IPS-18a (cell line): ENCODE data around the gene RITA1.

Experiments used
- H3K27ac ChIP-seq: one replicate; pipeline ENCODE4 v1.5.1; 2013; ENCODE audit warnings: low read length
- H3K27me3 ChIP-seq: one replicate; pipeline ENCODE4 v1.6.1; 2013; ENCODE audit warnings: mild to moderate bottlenecking, low read length; ENCODE audit not compliant: control insufficient read depth, insufficient read depth
- H3K36me3 ChIP-seq: one replicate; pipeline ENCODE4 v1.6.1; 2013; ENCODE audit warnings: low read depth, low read length; ENCODE audit not compliant: control insufficient read depth
- H3K4me1 ChIP-seq: one replicate; pipeline ENCODE4 v1.6.1; 2013; ENCODE audit warnings: low read depth, low read length; ENCODE audit not compliant: control insufficient read depth
- H3K4me3 ChIP-seq: one replicate; pipeline ENCODE4 v1.5.1; 2013; ENCODE audit warnings: low read length
- H3K9ac ChIP-seq: one replicate; pipeline ENCODE4 v1.6.1; 2013; ENCODE audit warnings: mild to moderate bottlenecking, low read length, moderate library complexity
- H3K9me3 ChIP-seq: one replicate; pipeline ENCODE4 v1.6.1; 2013; ENCODE audit warnings: low read depth, low read length; ENCODE audit not compliant: control insufficient read depth

The RITA1 gene

GRCh38 chr12:113184900-113185179 lies 681 bp upstream of the RITA1 start:
- no peaks in the 10 kb centered on the region for H3K9me3 ChIP-seq
- peak overlapping the region; percentile 90 for H3K9ac ChIP-seq
- H3K27ac ChIP-seq: peak overlapping the region; percentile 87
- H3K4me3 ChIP-seq: peak overlapping the region; percentile 86
- H3K4me1 ChIP-seq: no peaks in the 10 kb centered on the region
- peaks cover 12% of the 10 kb centered on the region for H3K36me3 ChIP-seq
- H3K27me3 ChIP-seq: no peaks in the 10 kb centered on the region

DNA sequence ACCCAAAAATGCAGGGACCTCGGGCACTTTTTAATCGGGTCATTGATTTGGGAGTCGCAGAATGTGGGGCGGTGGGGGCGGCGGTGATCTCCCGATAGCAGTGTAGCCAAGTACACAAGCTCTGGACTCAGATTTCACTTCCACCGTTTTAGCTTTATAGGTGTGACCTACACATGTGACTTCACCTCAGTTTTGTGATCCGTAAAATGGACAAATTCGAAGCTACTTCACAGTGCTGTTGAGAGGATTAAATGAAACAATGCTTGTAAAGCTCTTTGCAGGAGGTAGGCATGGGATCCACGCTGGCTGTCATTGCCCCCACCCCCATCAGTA lies 478 bp downstream of the RITA1 start:
- H3K4me3 ChIP-seq: peak overlapping the region; percentile 86
- peak overlapping the region; percentile 90 for H3K9ac ChIP-seq
- no peak overlapping the region for H3K27ac ChIP-seq
- no peaks in the 10 kb centered on the region for H3K27me3 ChIP-seq
- H3K4me1 ChIP-seq: no peaks in the 10 kb centered on the region
- H3K36me3 ChIP-seq: peaks cover 2% of the 10 kb centered on the region
- no peaks in the 10 kb centered on the region for H3K9me3 ChIP-seq

GRCh38 chr12:113186666-113187325 lies 1.3 kb downstream of the RITA1 start:
- peaks cover 7% of the 10 kb centered on the region for H3K36me3 ChIP-seq
- H3K27me3 ChIP-seq: no peaks in the 10 kb centered on the region
- H3K9ac ChIP-seq: no peak overlapping the region
- H3K4me3 ChIP-seq: peak overlapping the region; percentile 86
- H3K4me1 ChIP-seq: no peaks in the 10 kb centered on the region
- H3K27ac ChIP-seq: no peak overlapping the region
- H3K9me3 ChIP-seq: no peaks in the 10 kb centered on the region

DNA sequence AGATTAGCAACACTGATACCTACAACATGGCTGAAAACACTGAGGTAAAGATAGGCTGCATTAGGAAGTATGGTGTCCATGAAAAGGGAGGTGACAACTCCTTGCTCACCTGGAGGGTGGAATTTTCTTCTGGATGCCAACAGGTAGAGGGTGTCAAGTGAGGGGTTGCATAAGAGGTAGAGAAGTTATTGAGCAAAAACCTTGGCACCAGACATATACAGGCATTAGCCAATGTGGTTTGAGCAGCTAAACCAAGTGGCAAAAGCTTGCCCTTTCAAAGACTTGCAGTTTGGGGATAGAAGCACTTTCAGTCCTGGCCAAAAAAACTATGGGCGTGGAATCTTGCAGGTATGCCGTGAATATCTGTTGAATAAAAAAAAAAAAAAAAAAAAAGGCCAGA lies 3.8 kb downstream of the RITA1 start:
- H3K9ac ChIP-seq: no peak overlapping the region
- H3K27ac ChIP-seq: no peak overlapping the region
- no peaks in the 10 kb centered on the region for H3K9me3 ChIP-seq
- H3K4me3 ChIP-seq: no peak overlapping the region
- no peaks in the 10 kb centered on the region for H3K27me3 ChIP-seq
- H3K4me1 ChIP-seq: no peaks in the 10 kb centered on the region
- peaks cover 6% of the 10 kb centered on the region for H3K36me3 ChIP-seq

DNA sequence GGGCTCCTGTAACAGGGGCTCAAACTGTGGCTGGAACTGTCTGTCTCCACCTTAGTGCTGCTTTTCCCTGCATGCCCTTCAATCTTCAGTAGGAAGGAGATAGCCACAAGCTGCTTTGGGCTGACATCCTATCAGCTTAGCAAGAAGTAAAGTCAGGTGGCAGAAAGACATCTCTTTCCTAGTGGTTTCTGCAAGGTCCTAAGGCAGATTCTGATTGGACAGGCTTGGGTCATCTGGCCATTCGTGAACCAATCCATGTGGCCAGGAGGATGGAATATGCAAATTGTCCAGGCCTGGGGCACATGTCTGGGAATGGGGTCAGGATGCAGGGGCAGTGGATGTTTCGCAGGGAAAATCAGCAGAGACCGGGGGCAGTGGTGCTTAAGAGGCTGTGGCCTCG lies 5.2 kb downstream of the RITA1 start:
- Histone ChIP-seq H3K9ac (no peak overlapping the region), H3K4me3 (no peak overlapping the region), H3K27ac (no peak overlapping the region), H3K27me3 (no peaks in the 10 kb centered on the region), H3K36me3 (peaks cover 6% of the 10 kb centered on the region), H3K9me3 (no peaks in the 10 kb centered on the region), H3K4me1 (no peaks in the 10 kb centered on the region)

DNA sequence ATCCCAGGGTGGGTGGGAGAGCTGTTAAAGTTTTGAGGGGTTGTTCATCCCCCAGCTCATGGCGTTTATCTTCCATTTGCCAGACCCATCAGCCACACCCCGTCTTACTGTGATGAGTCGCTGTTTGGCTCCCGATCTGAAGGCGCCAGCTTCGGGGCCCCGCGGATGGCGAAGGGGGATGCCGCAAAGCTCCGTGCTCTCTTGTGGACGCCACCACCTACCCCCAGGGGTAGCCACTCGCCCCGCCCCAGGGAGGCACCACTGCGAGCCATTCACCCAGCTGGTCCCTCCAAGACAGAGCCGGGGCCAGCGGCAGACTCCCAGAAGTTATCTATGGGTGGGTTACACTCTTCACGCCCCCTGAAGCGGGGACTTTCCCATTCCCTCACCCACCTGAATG lies 5.7 kb downstream of the RITA1 start:
- Histone ChIP-seq H3K9ac (no peak overlapping the region), H3K27ac (no peak overlapping the region), H3K36me3 (peaks cover 6% of the 10 kb centered on the region), H3K4me1 (no peaks in the 10 kb centered on the region), H3K4me3 (no peak overlapping the region), H3K9me3 (no peaks in the 10 kb centered on the region), H3K27me3 (no peaks in the 10 kb centered on the region)

DNA sequence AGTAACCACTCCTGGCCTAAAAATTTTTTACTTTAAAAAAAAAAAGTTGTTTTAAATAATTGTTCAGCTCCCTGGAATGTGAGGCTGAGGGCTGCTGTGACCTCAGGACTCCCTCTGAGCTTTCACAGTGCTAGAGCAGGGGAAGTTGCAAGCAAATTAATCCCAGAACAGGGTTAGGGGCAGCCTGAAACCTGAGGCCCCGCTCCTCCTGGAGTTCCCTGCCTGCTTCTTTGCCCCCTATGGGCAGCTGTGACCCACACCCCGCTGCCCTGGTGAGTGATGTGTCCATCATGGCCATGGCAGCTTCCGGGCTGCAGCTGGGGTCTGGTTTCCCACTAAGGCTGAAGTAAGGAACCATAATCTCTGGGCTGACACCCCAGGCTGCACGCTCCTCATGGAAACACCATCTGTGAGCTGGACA lies 9.5 kb downstream of the RITA1 start:
- Histone ChIP-seq H3K9ac (no peak overlapping the region), H3K27ac (no peak overlapping the region), H3K27me3 (no peaks in the 10 kb centered on the region), H3K4me1 (no peaks in the 10 kb centered on the region), H3K4me3 (no peak overlapping the region), H3K36me3 (peaks cover 6% of the 10 kb centered on the region), H3K9me3 (no peaks in the 10 kb centered on the region)

GRCh38 chr12:113195598-113195997 lies 10.1 kb downstream of the RITA1 start:
- no peak overlapping the region for H3K9ac ChIP-seq
- H3K27me3 ChIP-seq: no peaks in the 10 kb centered on the region
- H3K9me3 ChIP-seq: no peaks in the 10 kb centered on the region
- H3K36me3 ChIP-seq: peaks cover 6% of the 10 kb centered on the region
- no peak overlapping the region for H3K4me3 ChIP-seq
- no peak overlapping the region for H3K27ac ChIP-seq
- no peaks in the 10 kb centered on the region for H3K4me1 ChIP-seq

GRCh38 chr12:113196582-113196981 lies 11.1 kb downstream of the RITA1 start:
- no peak overlapping the region for H3K4me3 ChIP-seq
- H3K27ac ChIP-seq: no peak overlapping the region
- H3K36me3 ChIP-seq: peaks cover 4% of the 10 kb centered on the region
- H3K9me3 ChIP-seq: no peaks in the 10 kb centered on the region
- no peaks in the 10 kb centered on the region for H3K27me3 ChIP-seq
- no peak overlapping the region for H3K9ac ChIP-seq
- no peaks in the 10 kb centered on the region for H3K4me1 ChIP-seq

DNA sequence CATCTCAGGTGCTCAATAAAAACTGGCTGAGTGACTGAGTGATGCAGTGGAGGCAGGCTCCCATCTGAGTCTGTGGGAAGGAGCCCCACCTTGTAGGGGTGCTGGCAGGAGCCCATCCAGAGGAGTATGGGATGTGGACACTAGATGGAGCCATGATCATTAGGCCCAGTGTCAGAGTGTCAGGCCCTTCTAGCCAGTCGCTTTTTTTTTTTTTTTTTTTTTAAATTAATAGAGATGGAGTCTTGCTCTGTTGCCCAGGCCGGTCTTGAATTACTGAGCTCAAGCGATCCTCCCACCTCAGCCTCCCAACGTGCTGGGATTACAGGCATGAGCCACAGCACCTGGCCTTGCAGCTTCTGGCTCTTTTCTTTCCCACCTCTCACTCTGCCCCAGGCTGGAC lies 11.5 kb downstream of the RITA1 start:
- Histone ChIP-seq H3K4me1 (no peaks in the 10 kb centered on the region), H3K27ac (no peak overlapping the region), H3K9me3 (no peaks in the 10 kb centered on the region), H3K27me3 (no peaks in the 10 kb centered on the region), H3K9ac (no peak overlapping the region), H3K36me3 (peaks cover under 1% of the 10 kb centered on the region), H3K4me3 (no peak overlapping the region)

DNA sequence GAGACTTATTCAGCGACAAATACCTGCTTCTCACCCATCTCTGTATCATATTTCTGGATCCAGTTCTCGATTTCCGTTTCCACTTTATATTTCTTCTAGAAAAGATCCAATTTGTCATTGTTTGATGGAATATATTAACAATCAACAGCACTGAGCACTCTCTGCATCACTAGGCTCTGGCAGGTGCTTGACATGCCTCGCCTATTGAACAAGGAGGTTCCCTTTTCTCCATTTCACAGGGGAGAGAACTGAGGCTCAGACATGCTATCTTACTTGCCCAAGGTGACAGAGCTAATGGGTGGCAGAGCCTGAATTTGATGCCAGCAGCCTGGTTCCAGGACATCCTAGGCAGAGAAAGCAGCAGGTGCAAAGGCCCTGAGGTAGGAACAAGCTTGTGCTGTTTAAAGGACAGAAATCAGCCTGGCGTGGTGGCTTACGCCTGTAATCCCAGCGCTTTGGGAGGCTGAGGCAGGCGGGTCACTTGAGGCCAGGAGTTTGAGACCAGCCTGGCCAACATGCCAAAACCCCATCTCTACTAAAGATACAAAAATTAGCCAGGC lies 12.1 kb downstream of the RITA1 start:
- Histone ChIP-seq H3K27ac (no peak overlapping the region), H3K9ac (no peak overlapping the region)

DNA sequence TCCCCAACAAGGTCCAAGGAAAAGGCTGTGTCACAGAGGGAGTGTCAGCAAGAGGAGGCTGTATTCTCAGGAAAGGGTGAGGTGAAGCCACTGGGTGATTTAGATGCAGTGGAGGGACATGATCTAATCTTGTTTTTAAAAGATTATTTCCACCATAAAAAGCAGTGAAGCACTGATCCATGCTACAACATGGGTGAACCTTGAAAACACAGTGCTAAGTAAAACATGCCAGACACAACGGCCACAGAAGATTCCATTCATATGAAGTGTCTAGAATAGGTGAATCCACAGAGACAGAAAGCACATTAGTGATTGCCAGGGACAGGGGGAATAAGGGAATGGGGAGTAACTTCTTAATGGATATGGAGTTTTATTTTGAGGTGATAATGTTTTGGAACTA lies 12.8 kb downstream of the RITA1 start:
- H3K36me3 ChIP-seq: no peaks in the 10 kb centered on the region
- no peak overlapping the region for H3K4me3 ChIP-seq
- no peaks in the 10 kb centered on the region for H3K27me3 ChIP-seq
- no peak overlapping the region for H3K9ac ChIP-seq
- H3K27ac ChIP-seq: no peak overlapping the region
- no peaks in the 10 kb centered on the region for H3K9me3 ChIP-seq
- no peaks in the 10 kb centered on the region for H3K4me1 ChIP-seq

More for the DNA sequence above, 12.1 kb downstream of the RITA1 start:
- no peaks in the 10 kb centered on the region for H3K36me3 ChIP-seq
- no peaks in the 10 kb centered on the region for H3K9me3 ChIP-seq
- no peak overlapping the region for H3K4me3 ChIP-seq
- H3K4me1 ChIP-seq: no peaks in the 10 kb centered on the region
- no peaks in the 10 kb centered on the region for H3K27me3 ChIP-seq
